Frontal cortex (tissue), 4 donors: ENCODE results near the gene CNTN5. TPM values are rescaled to one million over a fixed set of nuclear protein-coding genes. Genes with fewer than 3 reads are reported as not detected.
"Not testable (repeated sequence)": the region's sequence is repeated elsewhere in the genome, so short reads cannot be mapped to it uniquely, and the experiment has no call there.

Experiments
- DNase-seq, 2 donors: peaks; one replicate each; pipeline ENCODE4 v3.0.0; 2012; ENCODE audit warnings: low spot score in 2 of 2
- FAIRE-seq: peaks from 2 replicates; lab custom pipeline; 2012; peaks lifted over from hg19 to GRCh38; lab: Jason Lieb, UNC
- total RNA-seq: library from RNA; depleted of rRNA; stranded (reverse); fragments of >200 nt; gene quantifications from one replicate; pipeline ENCODE4 v1.2.3, GENCODE V29; 2014
- donor health status: control.
- donor health status: control.
- donor health status: control.

Gene CNTN5
- total RNA-seq, 1 donor from 2014 or later, result 17.9 TPM

GRCh38 chr11:99257131-99257530, 236.4 kb downstream of the CNTN5 start:
- DNase-seq (no peak), FAIRE-seq (no peak)

- no peak for FAIRE-seq
- no peak for DNase-seq
Observed at GRCh38 chr11:99260696-99261095, 239.9 kb downstream of the CNTN5 start.

GRCh38 chr11:99268886-99269285, 248.1 kb downstream of the CNTN5 start:
- FAIRE-seq (no peak), DNase-seq (no peak)

GRCh38 chr11:99271527-99271926, 250.8 kb downstream of the CNTN5 start:
- FAIRE-seq (no peak), DNase-seq (no peak)

- no peak for FAIRE-seq
- no peak for DNase-seq
Observed at GRCh38 chr11:99275521-99275920, 254.8 kb downstream of the CNTN5 start.

GRCh38 chr11:99277281-99277680, 256.5 kb downstream of the CNTN5 start:
- no peak for DNase-seq
- FAIRE-seq, result no peak

GRCh38 chr11:99279266-99279665, 258.5 kb downstream of the CNTN5 start:
- FAIRE-seq (no peak), DNase-seq (no peak)

- no peak for FAIRE-seq
- DNase-seq, result no peak
Observed at GRCh38 chr11:99281331-99281730, 260.6 kb downstream of the CNTN5 start.

GRCh38 chr11:99297925-99298324, 277.2 kb downstream of the CNTN5 start:
- FAIRE-seq, result not testable (repeated sequence)

GRCh38 chr11:99307510-99308088, 286.9 kb downstream of the CNTN5 start:
- DNase-seq (no peak), FAIRE-seq (no peak)

More at GRCh38 chr11:99297925-99298324, 277.2 kb downstream of the CNTN5 start:
- not testable (repeated sequence) for DNase-seq

GRCh38 chr11:99311870-99312269, 291.1 kb downstream of the CNTN5 start:
- no peak for FAIRE-seq
- DNase-seq, result no peak

GRCh38 chr11:99316776-99317520, 296.2 kb downstream of the CNTN5 start:
- DNase-seq (no peak), FAIRE-seq (no peak)

GRCh38 chr11:99320769-99321290, 300.1 kb downstream of the CNTN5 start:
- DNase-seq, result no peak
- FAIRE-seq, result no peak

GRCh38 chr11:99325847-99326246, 305.1 kb downstream of the CNTN5 start:
- no peak for FAIRE-seq

GRCh38 chr11:99327066-99327465, 306.3 kb downstream of the CNTN5 start:
- no peak for DNase-seq

More at GRCh38 chr11:99325847-99326246, 305.1 kb downstream of the CNTN5 start:
- DNase-seq, result no peak

GRCh38 chr11:99327527-99327926, 306.8 kb downstream of the CNTN5 start:
- no peak for FAIRE-seq
- no peak for DNase-seq

More at GRCh38 chr11:99327066-99327465, 306.3 kb downstream of the CNTN5 start:
- no peak for FAIRE-seq

GRCh38 chr11:99333621-99334020, 312.9 kb downstream of the CNTN5 start:
- no peak for FAIRE-seq
- DNase-seq, result no peak

- FAIRE-seq, result no peak
- DNase-seq, result no peak
Observed at GRCh38 chr11:99343117-99343516, 322.4 kb downstream of the CNTN5 start.

GRCh38 chr11:99349151-99349673, 328.5 kb downstream of the CNTN5 start:
- DNase-seq (no peak), FAIRE-seq (no peak)

- no peak for DNase-seq
- no peak for FAIRE-seq
Observed at GRCh38 chr11:99351624-99352023, 330.9 kb downstream of the CNTN5 start.

GRCh38 chr11:99352642-99353041, 331.9 kb downstream of the CNTN5 start:
- FAIRE-seq (no peak), DNase-seq (no peak)
